Caco-2 (cell line): Measurements from ENCODE around the gene TM9SF3. TPM values are rescaled to one million over a fixed set of nuclear protein-coding genes. Genes with fewer than 3 reads are reported as not detected.

ENCODE experiments used
- BruUV-seq: library from RNA; stranded (reverse); fragments of 400-500 nt; replicated peaks from 2 replicates; lab custom pipeline; 2021; lab: Mats Ljungman, UMichigan
- CTCF ChIA-PET: fragments of 300-600 bp; sonication (Branson Sonifier 250); formaldehyde crosslinking; loops from one replicate; lab custom pipeline; 2022; ENCODE audit warnings: antibody characterized with exemption; lab: Charles Lee
- POLR2A ChIA-PET: fragments of 300-600 bp; sonication (Branson Sonifier 250); formaldehyde crosslinking; loops from one replicate; lab custom pipeline; 2022; ENCODE audit warnings: antibody characterized with exemption; lab: Charles Lee
- DNase-seq, 2 experiments: peaks; one replicate each; pipeline versions ENCODE4 v3.0.0 to v3.0.0-alpha.2; 2020 to 2022
- H3K27me3 ChIP-seq: replicated peaks from 2 replicates; pipeline ENCODE4 v1.6.0; 2011; ENCODE audit warnings: low read length; ENCODE audit not compliant: control insufficient read depth, insufficient read depth
- H3K36me3 ChIP-seq: 2 replicates; pipeline ENCODE4 v1.5.1; 2011; ENCODE audit warnings: low read length; ENCODE audit not compliant: control insufficient read depth, insufficient read depth
- H3K4me1 ChIP-seq: fragments of 250-450 bp; sonication (Bioruptor Pico); 2 replicates; pipeline ENCODE4 v1.5.1; 2020; ENCODE audit warnings: mild to moderate bottlenecking
- H3K4me3 ChIP-seq: 2 replicates; pipeline ENCODE4 v1.5.1; 2011; ENCODE audit warnings: low read depth, mild to moderate bottlenecking, control low read depth, low read length
- H3K9me3 ChIP-seq: fragments of 250-450 bp; sonication (Bioruptor Pico); 2 replicates; pipeline ENCODE4 v1.5.1; 2020; ENCODE audit warnings: mild to moderate bottlenecking, moderate library complexity
- H3K27ac Mint-ChIP-seq: one replicate; pipeline ENCODE4 v1.8.0; 2022; ENCODE audit warnings: mixed read lengths; ENCODE audit not compliant: unreplicated experiment
- H3K27me3 Mint-ChIP-seq: one replicate; pipeline ENCODE4 v1.8.0; 2022; ENCODE audit warnings: mixed read lengths; ENCODE audit not compliant: insufficient read depth, unreplicated experiment
- H3K36me3 Mint-ChIP-seq: one replicate; pipeline ENCODE4 v1.8.0; 2022; ENCODE audit warnings: mild to moderate bottlenecking, mixed read lengths; ENCODE audit not compliant: insufficient read depth, unreplicated experiment
- H3K4me1 Mint-ChIP-seq: one replicate; pipeline ENCODE4 v1.8.0; 2022; ENCODE audit warnings: low read depth, mixed read lengths; ENCODE audit not compliant: unreplicated experiment
- H3K4me3 Mint-ChIP-seq: one replicate; pipeline ENCODE4 v1.8.0; 2022; ENCODE audit warnings: mild to moderate bottlenecking, moderate library complexity, mixed read lengths; ENCODE audit not compliant: unreplicated experiment
- H3K9me3 Mint-ChIP-seq: one replicate; pipeline ENCODE4 v1.8.0; 2022; ENCODE audit warnings: mixed read lengths; ENCODE audit not compliant: unreplicated experiment
- intact Hi-C: fragments of 100-400 bp; cut with micrococcal nuclease; formaldehyde crosslinking; loops from one replicate; pipeline ENCODE4 v1.10.0; 2022; ENCODE audit not compliant: unreplicated experiment
- total RNA-seq: library from RNA; stranded (reverse); gene quantifications from 2 replicates; pipeline ENCODE4 v1.2.3, GENCODE V29; 2022
- TF ChIP-seq, protein P1 (sequence below), 2 experiments: fragments of 200-600 bp in 1 of 2; IDR thresholded peaks; 1 replicate in 1 of 2; 2 replicates in 1 of 2; pipeline versions ENCODE4 v1.5.1 to v1.8.0; 2011 to 2022; ENCODE audit warnings: antibody characterized with exemption in 1 of 2, control low read depth in 1 of 2, inconsistent platforms in 1 of 2, low read depth in 1 of 2, low read length in 1 of 2, mild to moderate bottlenecking in 1 of 2, moderate library complexity in 1 of 2; ENCODE audit not compliant: insufficient read depth in 1 of 2, severe bottlenecking in 1 of 2, unreplicated experiment in 1 of 2

The TM9SF3 gene
- total RNA-seq, 1 experiment from 2014 or later, result 176 TPM

DNA sequence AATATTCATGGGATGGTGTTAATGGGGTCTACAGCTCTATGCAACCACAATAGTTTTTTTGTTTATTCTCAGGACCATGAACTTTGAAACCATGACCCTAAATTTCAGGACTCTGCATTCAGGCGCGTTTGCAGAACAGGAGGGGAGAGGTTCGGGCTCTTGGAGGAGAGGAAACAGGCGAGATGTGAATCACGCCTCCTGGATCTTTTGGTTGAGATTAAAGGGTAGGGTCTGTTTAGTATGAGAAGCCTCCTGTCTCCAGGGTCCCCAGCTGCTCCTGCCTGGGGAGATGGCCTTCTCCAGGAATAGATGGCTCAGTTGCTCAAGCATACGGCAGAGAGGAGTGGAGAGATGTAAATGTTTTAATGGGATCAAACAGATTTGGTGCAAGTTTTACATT is 91.3 kb downstream of the TM9SF3 start:
- CTCF ChIA-PET, result interaction anchor here (1.3 kb wide), 1 partner anchor 16 kb away, joined by 5 read pairs; no protein-coding TSS in a partner anchor
- no peaks in the 10 kb centered on the region for H3K4me1 Mint-ChIP-seq
- H3K9me3 Mint-ChIP-seq, result no peaks in the 10 kb centered on the region
- BruUV-seq, result no TSS peak
- Histone ChIP-seq H3K4me1 (no peaks in the 10 kb centered on the region), H3K27me3 (no peaks in the 10 kb centered on the region), H3K4me3 (no peak overlapping the region), H3K36me3 (no peaks in the 10 kb centered on the region), H3K9me3 (no peaks in the 10 kb centered on the region)
- no peak overlapping the region for H3K4me3 Mint-ChIP-seq
- POLR2A ChIA-PET, result no interaction called here
- TF ChIP-seq, protein P1, sequence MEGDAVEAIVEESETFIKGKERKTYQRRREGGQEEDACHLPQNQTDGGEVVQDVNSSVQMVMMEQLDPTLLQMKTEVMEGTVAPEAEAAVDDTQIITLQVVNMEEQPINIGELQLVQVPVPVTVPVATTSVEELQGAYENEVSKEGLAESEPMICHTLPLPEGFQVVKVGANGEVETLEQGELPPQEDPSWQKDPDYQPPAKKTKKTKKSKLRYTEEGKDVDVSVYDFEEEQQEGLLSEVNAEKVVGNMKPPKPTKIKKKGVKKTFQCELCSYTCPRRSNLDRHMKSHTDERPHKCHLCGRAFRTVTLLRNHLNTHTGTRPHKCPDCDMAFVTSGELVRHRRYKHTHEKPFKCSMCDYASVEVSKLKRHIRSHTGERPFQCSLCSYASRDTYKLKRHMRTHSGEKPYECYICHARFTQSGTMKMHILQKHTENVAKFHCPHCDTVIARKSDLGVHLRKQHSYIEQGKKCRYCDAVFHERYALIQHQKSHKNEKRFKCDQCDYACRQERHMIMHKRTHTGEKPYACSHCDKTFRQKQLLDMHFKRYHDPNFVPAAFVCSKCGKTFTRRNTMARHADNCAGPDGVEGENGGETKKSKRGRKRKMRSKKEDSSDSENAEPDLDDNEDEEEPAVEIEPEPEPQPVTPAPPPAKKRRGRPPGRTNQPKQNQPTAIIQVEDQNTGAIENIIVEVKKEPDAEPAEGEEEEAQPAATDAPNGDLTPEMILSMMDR (IDR thresholded peaks at IDR 0.05; ENCODE audit: insufficient read depth in 1 of 2, low read depth in 1 of 2, low read length in 1 of 2, severe bottlenecking in 1 of 2, unreplicated experiment in 1 of 2), result no peak
- H3K36me3 Mint-ChIP-seq, result no peaks in the 10 kb centered on the region
- intact Hi-C loops, result no loop called here
- DNase-seq, result no peak
- peaks cover 16% of the 10 kb centered on the region for H3K27me3 Mint-ChIP-seq
- H3K27ac Mint-ChIP-seq, result no peak overlapping the region

- Mint-ChIP-seq H3K4me3 (no peak overlapping the region), H3K27me3 (peaks cover 16% of the 10 kb centered on the region), H3K9me3 (no peaks in the 10 kb centered on the region), H3K27ac (no peak overlapping the region), H3K4me1 (no peaks in the 10 kb centered on the region), H3K36me3 (no peaks in the 10 kb centered on the region)
- TF ChIP-seq, protein P1 (IDR thresholded peaks at IDR 0.05; ENCODE audit: insufficient read depth in 1 of 2, low read depth in 1 of 2, low read length in 1 of 2, severe bottlenecking in 1 of 2, unreplicated experiment in 1 of 2), result no peak
- no peaks in the 10 kb centered on the region for H3K4me1 ChIP-seq
- ChIA-PET POLR2A (no interaction called here), CTCF (interaction anchor here (0.7 kb wide), 1 partner anchor 30 kb away, joined by 3 read pairs; no protein-coding TSS in a partner anchor)
- DNase-seq, result no peak
- no peaks in the 10 kb centered on the region for H3K9me3 ChIP-seq
- H3K27me3 ChIP-seq, result no peaks in the 10 kb centered on the region
- no peak overlapping the region for H3K4me3 ChIP-seq
- no peaks in the 10 kb centered on the region for H3K36me3 ChIP-seq
- intact Hi-C loops, result no loop called here
- BruUV-seq, result no TSS peak
Measured at GRCh38 chr10:96494694-96495093, 92.1 kb downstream of the TM9SF3 start.

- Mint-ChIP-seq H3K36me3 (no peaks in the 10 kb centered on the region), H3K4me1 (no peaks in the 10 kb centered on the region), H3K4me3 (no peak overlapping the region), H3K9me3 (no peaks in the 10 kb centered on the region), H3K27ac (no peak overlapping the region), H3K27me3 (peaks cover 16% of the 10 kb centered on the region)
- POLR2A ChIA-PET, result no interaction called here
- Histone ChIP-seq H3K27me3 (no peaks in the 10 kb centered on the region), H3K36me3 (no peaks in the 10 kb centered on the region), H3K4me1 (no peaks in the 10 kb centered on the region), H3K9me3 (no peaks in the 10 kb centered on the region), H3K4me3 (no peak overlapping the region)
- TF ChIP-seq, protein P1 (IDR thresholded peaks at IDR 0.05; ENCODE audit: insufficient read depth in 1 of 2, low read depth in 1 of 2, low read length in 1 of 2, severe bottlenecking in 1 of 2, unreplicated experiment in 1 of 2), result no peak
- CTCF ChIA-PET, result interaction anchor here (0.7 kb wide), 1 partner anchor 31 kb away, joined by 3 read pairs; no protein-coding TSS in a partner anchor
- BruUV-seq, result no TSS peak
- intact Hi-C loops, result no loop called here
- DNase-seq, result no peak
Measured at GRCh38 chr10:96493871-96494525, 92.8 kb downstream of the TM9SF3 start.
